ENCODE data around the gene ZBTB46.

GRCh38 chr20:63706852-63707557 lies 124.1 kb downstream of the ZBTB46 start:
- TF ChIP-seq CTCF (IDR thresholded peaks at IDR 0.05; ENCODE audit: low read depth, low read length) (peak; percentile 75), EZH2phosphoT487 (IDR thresholded peaks at IDR 0.05; ENCODE audit: low read depth) (no peak)
